ENCODE results near the gene ASB18.

DNA sequence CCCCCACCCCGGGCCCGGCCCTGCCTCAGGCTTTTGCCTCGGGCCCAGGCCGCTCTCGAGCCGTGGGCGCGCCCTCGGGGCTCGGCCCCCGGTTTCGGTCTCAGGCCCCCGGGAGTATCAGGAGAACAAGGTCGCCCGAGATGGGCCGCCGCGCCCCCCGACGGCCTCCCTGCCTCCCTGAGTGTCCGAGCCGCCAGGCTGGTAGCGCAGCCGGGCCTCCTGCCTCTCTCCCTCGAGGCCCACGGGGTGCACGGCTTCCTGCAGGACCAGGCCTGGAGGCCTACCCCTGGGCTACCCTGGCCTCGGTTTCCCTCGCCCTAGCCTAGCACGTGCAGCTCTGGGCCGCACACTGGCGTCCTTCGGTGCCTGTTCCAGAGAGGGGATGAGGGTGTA, 104.4 kb downstream of the ASB18 start:
- TF ChIP-seq, protein P1, sequence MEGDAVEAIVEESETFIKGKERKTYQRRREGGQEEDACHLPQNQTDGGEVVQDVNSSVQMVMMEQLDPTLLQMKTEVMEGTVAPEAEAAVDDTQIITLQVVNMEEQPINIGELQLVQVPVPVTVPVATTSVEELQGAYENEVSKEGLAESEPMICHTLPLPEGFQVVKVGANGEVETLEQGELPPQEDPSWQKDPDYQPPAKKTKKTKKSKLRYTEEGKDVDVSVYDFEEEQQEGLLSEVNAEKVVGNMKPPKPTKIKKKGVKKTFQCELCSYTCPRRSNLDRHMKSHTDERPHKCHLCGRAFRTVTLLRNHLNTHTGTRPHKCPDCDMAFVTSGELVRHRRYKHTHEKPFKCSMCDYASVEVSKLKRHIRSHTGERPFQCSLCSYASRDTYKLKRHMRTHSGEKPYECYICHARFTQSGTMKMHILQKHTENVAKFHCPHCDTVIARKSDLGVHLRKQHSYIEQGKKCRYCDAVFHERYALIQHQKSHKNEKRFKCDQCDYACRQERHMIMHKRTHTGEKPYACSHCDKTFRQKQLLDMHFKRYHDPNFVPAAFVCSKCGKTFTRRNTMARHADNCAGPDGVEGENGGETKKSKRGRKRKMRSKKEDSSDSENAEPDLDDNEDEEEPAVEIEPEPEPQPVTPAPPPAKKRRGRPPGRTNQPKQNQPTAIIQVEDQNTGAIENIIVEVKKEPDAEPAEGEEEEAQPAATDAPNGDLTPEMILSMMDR (IDR thresholded peaks at IDR 0.05) = no peak
- TF ChIP-seq POLR2A (IDR thresholded peaks at IDR 0.05) = no peak
- no peak for TF ChIP-seq EP300 (IDR thresholded peaks at IDR 0.05)
